NB4 (cell line): ENCODE measurements around the gene CCDC61.

Source experiments
- MYC ChIP-seq: IDR thresholded peaks from 2 replicates; pipeline ENCODE4 v1.6.1; 2011; ENCODE audit warnings: low read depth, low read length
- TF ChIP-seq, protein P1 (sequence below): IDR thresholded peaks from one replicate; pipeline ENCODE4 v1.5.1; 2012; ENCODE audit warnings: low read depth, low read length

DNA sequence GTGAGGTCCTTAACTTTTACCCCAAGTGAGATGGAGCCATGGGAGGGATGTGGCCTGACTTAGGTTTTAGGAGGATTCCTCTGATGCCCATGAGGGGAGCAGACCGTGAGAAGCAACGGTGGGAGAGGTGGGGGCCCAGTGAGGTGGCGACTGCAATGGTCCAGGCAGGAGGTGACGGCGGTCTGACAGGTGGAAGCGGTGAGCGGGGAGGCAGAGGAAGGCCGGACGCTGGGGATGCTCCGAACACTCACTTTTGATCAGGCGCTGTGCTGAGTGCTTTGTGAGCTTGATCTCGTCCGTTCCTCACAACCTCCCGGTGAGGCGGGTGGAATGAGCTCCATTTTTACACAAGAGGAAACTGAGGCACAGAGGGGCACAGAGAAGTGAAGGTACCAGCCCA is 33.2 kb upstream of the CCDC61 start:
- TF ChIP-seq, protein P1, sequence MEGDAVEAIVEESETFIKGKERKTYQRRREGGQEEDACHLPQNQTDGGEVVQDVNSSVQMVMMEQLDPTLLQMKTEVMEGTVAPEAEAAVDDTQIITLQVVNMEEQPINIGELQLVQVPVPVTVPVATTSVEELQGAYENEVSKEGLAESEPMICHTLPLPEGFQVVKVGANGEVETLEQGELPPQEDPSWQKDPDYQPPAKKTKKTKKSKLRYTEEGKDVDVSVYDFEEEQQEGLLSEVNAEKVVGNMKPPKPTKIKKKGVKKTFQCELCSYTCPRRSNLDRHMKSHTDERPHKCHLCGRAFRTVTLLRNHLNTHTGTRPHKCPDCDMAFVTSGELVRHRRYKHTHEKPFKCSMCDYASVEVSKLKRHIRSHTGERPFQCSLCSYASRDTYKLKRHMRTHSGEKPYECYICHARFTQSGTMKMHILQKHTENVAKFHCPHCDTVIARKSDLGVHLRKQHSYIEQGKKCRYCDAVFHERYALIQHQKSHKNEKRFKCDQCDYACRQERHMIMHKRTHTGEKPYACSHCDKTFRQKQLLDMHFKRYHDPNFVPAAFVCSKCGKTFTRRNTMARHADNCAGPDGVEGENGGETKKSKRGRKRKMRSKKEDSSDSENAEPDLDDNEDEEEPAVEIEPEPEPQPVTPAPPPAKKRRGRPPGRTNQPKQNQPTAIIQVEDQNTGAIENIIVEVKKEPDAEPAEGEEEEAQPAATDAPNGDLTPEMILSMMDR = no peak
- TF ChIP-seq MYC = no peak
